K562 (cell line): ENCODE data around the gene STK24. TPM values are rescaled to one million over a fixed set of nuclear protein-coding genes. Genes with fewer than 3 reads are reported as not detected.

Experiments
- ATAC-seq: fragments of 200-7000 bp; cut with Tn5 transposase; 3 replicates; pipeline ENCODE4 v1.9.1; 2020; ENCODE audit warnings: moderate library complexity
- BruUV-seq: library from RNA; stranded (reverse); fragments of 400-500 nt; replicated peaks from 2 replicates; lab custom pipeline; 2021; lab: Mats Ljungman, UMichigan
- CTCF ChIA-PET: fragments of 300-600 bp; formaldehyde crosslinking; extraction: SDS; loops from one replicate; lab custom pipeline; 2021; ENCODE audit warnings: low intra/inter-chr PET ratio; lab: Yijun Ruan, JAX
- POLR2A ChIA-PET: fragments of 300-600, 350-650 bp; sonication (Branson Sonifier 250); formaldehyde crosslinking; extraction: SDS; loops from one replicate; lab custom pipeline; 2021; ENCODE audit warnings: antibody characterized with exemption, inconsistent platforms; lab: Yijun Ruan, JAX
- DNase-seq, 4 experiments: peaks; one replicate each; pipeline versions ENCODE4 v3.0.0 to v3.0.0-alpha.2; 2011 to 2018; ENCODE audit warnings: low spot score in 3 of 4, mixed read lengths in 3 of 4; ENCODE audit errors: extremely low read depth in 1 of 4
- FAIRE-seq: peaks from 2 replicates; lab custom pipeline; 2011; peaks lifted over from hg19 to GRCh38; lab: Jason Lieb, UNC
- H2AFZ ChIP-seq: 2 replicates; pipeline ENCODE4 v1.6.0; 2011; ENCODE audit warnings: low read depth, low read length, control low read depth, inconsistent platforms
- H3K27ac ChIP-seq: fragments of 200-600 bp; 3 replicates; pipeline ENCODE4 v1.8.0; 2011; ENCODE audit warnings: low read depth, mild to moderate bottlenecking, control low read depth, inconsistent platforms, low read length, moderate library complexity, mixed read lengths; ENCODE audit errors: extremely low read depth
- H3K27me3 ChIP-seq, 2 experiments: fragments of 300-600 bp in 1 of 2; 2 replicates in 1 of 2; 3 replicates in 1 of 2; pipeline versions ENCODE4 v1.6.0 to v1.8.0; 2011; ENCODE audit warnings: inconsistent platforms in 2 of 2, low read length in 2 of 2, mild to moderate bottlenecking in 1 of 2, mixed read lengths in 1 of 2, moderate library complexity in 1 of 2; ENCODE audit not compliant: control insufficient read depth in 2 of 2, insufficient read depth in 2 of 2
- H3K36me3 ChIP-seq: fragments of 300-600 bp; 3 replicates; pipeline ENCODE4 v1.8.0; 2011; ENCODE audit warnings: mild to moderate bottlenecking, low read length, inconsistent platforms; ENCODE audit not compliant: control insufficient read depth, insufficient read depth
- H3K4me1 ChIP-seq, 2 experiments: fragments of 200-600 bp in 1 of 2; replicated peaks in 1 of 2; 2 replicates in 1 of 2; 3 replicates in 1 of 2; pipeline versions ENCODE4 v1.5.1 to v1.8.0; 2011; ENCODE audit warnings: inconsistent platforms in 2 of 2, low read length in 2 of 2, mild to moderate bottlenecking in 1 of 2, mixed read lengths in 1 of 2, moderate library complexity in 1 of 2; ENCODE audit not compliant: control insufficient read depth in 2 of 2, insufficient read depth in 2 of 2
- H3K4me2 ChIP-seq: 2 replicates; pipeline ENCODE4 v1.6.1; 2011; ENCODE audit warnings: low read length, control low read depth, inconsistent platforms, mixed read lengths; ENCODE audit not compliant: insufficient read depth
- H3K4me3 ChIP-seq: fragments of 200-600 bp; sonication (generic), shearing (Covaris generic); 2 replicates; pipeline ENCODE4 v1.5.1; 2016; ENCODE audit warnings: control low read depth, inconsistent platforms
- H3K79me2 ChIP-seq: fragments of 200-600 bp; 3 replicates; pipeline ENCODE4 v1.8.0; 2011; ENCODE audit warnings: low read length, inconsistent platforms; ENCODE audit not compliant: control insufficient read depth, insufficient read depth
- H3K9ac ChIP-seq, 2 experiments: 2 replicates each; pipeline versions ENCODE4 v1.6.0 to v1.6.1; 2011; ENCODE audit warnings: low read depth in 2 of 2, low read length in 2 of 2, control low read depth in 1 of 2, inconsistent platforms in 1 of 2, mild to moderate bottlenecking in 1 of 2, mixed read lengths in 1 of 2; ENCODE audit not compliant: insufficient read depth in 1 of 2
- H3K9me1 ChIP-seq: one replicate; pipeline ENCODE4 v1.6.0; 2011; ENCODE audit warnings: inconsistent platforms, mild to moderate bottlenecking, low read length, moderate library complexity; ENCODE audit not compliant: control insufficient read depth, insufficient read depth
- H3K9me3 ChIP-seq: replicated peaks from 2 replicates; pipeline ENCODE4 v1.5.1; 2011; ENCODE audit warnings: low read depth, low read length, inconsistent platforms; ENCODE audit not compliant: control insufficient read depth, insufficient read depth
- H4K20me1 ChIP-seq: replicated peaks from 2 replicates; pipeline ENCODE4 v1.6.1; 2011; ENCODE audit warnings: low read length, inconsistent platforms, mixed read lengths; ENCODE audit not compliant: control insufficient read depth, insufficient read depth
- ADNP ChIP-seq: fragments of 200-800 bp; sonication (Bioruptor generic); IDR thresholded peaks from 2 replicates; pipeline ENCODE4 v1.6.1; 2016; ENCODE audit warnings: missing genetic modification characterization, missing compliant biosample characterization
- ATF1 ChIP-seq, 2 experiments: fragments of 450-650 bp in 1 of 2; IDR thresholded peaks; 2 replicates each; pipeline ENCODE4 v1.6.1; 2016; ENCODE audit warnings: missing compliant biosample characterization in 1 of 2, missing genetic modification characterization in 1 of 2
- CBFA2T3 ChIP-seq: fragments of 450-650 bp; IDR thresholded peaks from 2 replicates; pipeline ENCODE4 v1.6.1; 2017
- CEBPG ChIP-seq, 3 experiments: fragments of 200-800 bp in 1 of 3; sonication (Bioruptor generic) in 1 of 3; sonication (generic) in 1 of 3; formaldehyde crosslinking in 1 of 3; IDR thresholded peaks in 2 of 3; conservative IDR thresholded peaks in 1 of 3; 2 replicates each; pipeline versions ENCODE4 v1.6.1 to v1.8.0; 2016 to 2022; ENCODE audit warnings: missing compliant biosample characterization in 2 of 3, missing genetic modification characterization in 2 of 3, mild to moderate bottlenecking in 1 of 3, missing genetic modification reagents in 1 of 3
- CREB1 ChIP-seq, 2 experiments: sonication (generic) in 1 of 2; formaldehyde crosslinking in 1 of 2; IDR thresholded peaks; 2 replicates each; pipeline versions ENCODE4 v1.6.1 to v1.8.0; 2012 to 2022; ENCODE audit warnings: inconsistent platforms in 1 of 2, mild to moderate bottlenecking in 1 of 2, missing genetic modification reagents in 1 of 2, moderate library complexity in 1 of 2
- CSDE1 ChIP-seq, 2 experiments: fragments of 450-650 bp; IDR thresholded peaks; 2 replicates each; pipeline ENCODE4 v1.6.1; 2016; ENCODE audit warnings: mild to moderate bottlenecking in 1 of 2
- EP300 ChIP-seq: IDR thresholded peaks from 2 replicates; pipeline ENCODE4 v1.6.1; 2012; ENCODE audit warnings: low read length, improper control_type of control experiment
- ETV6 ChIP-seq, 3 experiments: fragments of 150-350 bp in 1 of 3; sonication (generic) in 1 of 3; formaldehyde crosslinking in 1 of 3; IDR thresholded peaks; 2 replicates each; pipeline versions ENCODE4 v1.6.1 to v1.8.0; 2014 to 2022; ENCODE audit warnings: borderline replicate concordance in 2 of 3, low read depth in 2 of 3, antibody characterized with exemption in 1 of 3, low read length in 1 of 3, mild to moderate bottlenecking in 1 of 3, missing genetic modification reagents in 1 of 3
- KHSRP ChIP-seq: fragments of 450-650 bp; IDR thresholded peaks from 2 replicates; pipeline ENCODE4 v1.6.1; 2017
- MAFK ChIP-seq: IDR thresholded peaks from 2 replicates; pipeline ENCODE4 v1.6.1; 2011; ENCODE audit warnings: low read length, improper control_type of control experiment
- RBM22 ChIP-seq: fragments of 200-400 bp; formaldehyde crosslinking; IDR thresholded peaks from 2 replicates; pipeline ENCODE4 v1.6.1; 2018; ENCODE audit warnings: low read length, low read depth; ENCODE audit not compliant: poor library complexity, severe bottlenecking
- SRSF9 ChIP-seq: fragments of 200-400 bp; formaldehyde crosslinking; IDR thresholded peaks from 2 replicates; pipeline ENCODE4 v1.6.1; 2017; ENCODE audit warnings: low read depth, low read length, borderline replicate concordance
- TEAD4 ChIP-seq, 2 experiments: sonication (generic) in 1 of 2; formaldehyde crosslinking in 1 of 2; IDR thresholded peaks; 2 replicates each; pipeline versions ENCODE4 v1.6.1 to v1.8.0; 2012 to 2022; ENCODE audit warnings: borderline replicate concordance in 1 of 2, inconsistent platforms in 1 of 2, low read length in 1 of 2, mild to moderate bottlenecking in 1 of 2, missing genetic modification reagents in 1 of 2
- ZNF436 ChIP-seq: fragments of 250-450, 450-650 bp; sonication (Bioruptor Pico); formaldehyde crosslinking; IDR thresholded peaks from 2 replicates; pipeline ENCODE4 v1.7.0; 2020; ENCODE audit warnings: mild to moderate bottlenecking
- ZNF507 ChIP-seq: conservative IDR thresholded peaks from 2 replicates; pipeline ENCODE4 v1.6.1; 2017; ENCODE audit warnings: missing genetic modification characterization, missing compliant biosample characterization
- ZNF717 ChIP-seq: fragments of 250-450 bp; sonication (Bioruptor Pico); IDR thresholded peaks from 2 replicates; pipeline ENCODE4 v1.5.0; 2021
- ZNF79 ChIP-seq: fragments of 250-450 bp; sonication (Bioruptor Pico); IDR thresholded peaks from 2 replicates; pipeline ENCODE4 v1.4.0; 2020; ENCODE audit warnings: low read depth, mild to moderate bottlenecking, moderate library complexity
- WGBS: fragments of 100-300 bp; shearing (Covaris generic); methylation state at CpG from one replicate; pipeline ENCODE4 v1.1.6; 2016; ENCODE audit warnings: low coverage, mixed read lengths; ENCODE audit not compliant: insufficient coverage; ENCODE audit errors: missing lambda C conversion rate; 5-methylcytosine and 5-hydroxymethylcytosine counted together
- in situ Hi-C: fragments of 300-500 bp; cut with MboI; formaldehyde crosslinking; loops from 4 replicates; pipeline ENCODE4 v1.15.0; 2018; ENCODE audit warnings: inconsistent platforms, mixed read lengths
- intact Hi-C: fragments of 100-400 bp; cut with micrococcal nuclease; formaldehyde crosslinking; loops from 2 replicates; pipeline ENCODE4 v1.14.2; 2022
- polyA plus RNA-seq, 8 experiments: library from polyadenylated mRNA; depleted of rRNA in 4 of 8; stranded (reverse) in 5 of 8; unstranded in 3 of 8; fragments of >200 nt; fragmentation: Nextera tagmentation in 2 of 8; fragmentation: Illumina TruSeq in 1 of 8; extraction: Ambion mirVana in 2 of 8; extraction: Trizol in 1 of 8; gene quantifications; 2 replicates each; pipeline versions ENCODE4 v1.2.1 to v1.2.3, GENCODE V29; 2011 to 2014; ENCODE audit warnings: inconsistent platforms in 1 of 8, missing spikeins in 1 of 8
- total RNA-seq, 7 experiments: library from RNA; depleted of rRNA in 6 of 7; stranded (reverse); fragments of >200 nt in 6 of 7; fragmentation: Illumina TruSeq in 2 of 7; extraction: Trizol in 2 of 7; gene quantifications; 2 replicates each; pipeline versions ENCODE4 v1.2.1 to v1.2.3, GENCODE V29; 2011 to 2021; ENCODE audit warnings: low replicate concordance in 1 of 7
- TF ChIP-seq, protein P1 (sequence below): fragments of 450-650 bp; conservative IDR thresholded peaks from 2 replicates; pipeline ENCODE4 v1.6.1; 2016; ENCODE audit warnings: missing genetic modification characterization, low read depth, mild to moderate bottlenecking, missing compliant biosample characterization, moderate library complexity

STK24 gene
- total and polyA plus RNA-seq, 9 of the 15 experiments (the other 6 are each of a cell fraction or from before 2014, with no cell fraction given), result 3.8 to 78.4 (median 28.2) TPM

DNA sequence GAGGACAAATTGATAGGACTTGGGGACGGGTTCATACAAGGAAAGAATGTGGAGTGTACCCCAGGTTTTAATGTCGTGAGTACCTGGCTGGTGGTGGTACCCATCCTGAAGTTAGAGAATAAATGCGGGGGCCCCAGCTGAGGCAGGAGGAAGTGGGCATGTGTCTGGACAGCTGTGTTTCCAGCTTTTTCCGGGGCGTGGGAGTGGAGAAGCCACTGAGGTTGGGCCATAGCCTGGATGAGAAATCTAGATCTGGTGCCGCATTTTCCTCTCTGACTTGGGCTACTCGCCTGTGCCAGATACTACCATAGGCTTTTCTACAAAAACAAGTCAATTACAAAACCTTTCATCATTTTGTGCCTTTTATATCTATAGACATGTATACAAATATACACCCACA is 147.4 kb downstream of the STK24 start:
- POLR2A ChIA-PET, result no interaction called here
- WGBS, result 0% methylated on average over 7 of the region's 7 CpGs
- ATAC-seq, result no peak

DNA sequence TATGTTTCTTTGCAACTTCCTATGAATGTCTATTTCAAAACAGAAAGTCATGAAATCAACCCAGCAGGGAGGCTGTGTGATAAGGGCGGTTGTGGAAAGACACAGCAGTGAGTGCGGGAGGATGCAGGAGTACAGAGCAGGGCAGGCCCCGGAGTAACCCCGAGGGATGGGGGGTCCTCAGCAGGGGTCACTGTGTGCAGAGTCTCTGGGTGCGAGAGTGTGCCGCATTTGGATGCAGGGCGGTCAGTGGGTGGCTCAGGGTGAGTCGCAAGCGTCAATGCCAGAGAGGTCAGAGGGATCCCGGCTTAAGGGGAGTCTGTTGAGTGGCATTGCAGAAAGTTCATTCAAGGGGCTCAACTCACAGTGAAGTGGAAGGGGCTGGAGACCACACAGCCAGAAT is 147.8 kb downstream of the STK24 start:
- no peaks in the 10 kb centered on the region for H4K20me1 ChIP-seq
- no TSS peak for BruUV-seq
- ChIA-PET POLR2A (no interaction called here), CTCF (no interaction called here)
- DNase-seq (no peak), ATAC-seq (no peak), FAIRE-seq (no peak)
- 0% methylated on average over 5 of the region's 10 CpGs for WGBS
- H3K9me1 ChIP-seq, result no peaks in the 10 kb centered on the region
- in situ Hi-C loops (no loop called here), intact Hi-C loops (no loop called here)
- no peak overlapping the region for H2AFZ ChIP-seq
- no peaks in the 10 kb centered on the region for H3K36me3 ChIP-seq
- H3K4me2 ChIP-seq, result no peak overlapping the region
- peaks cover 0 to 4% of the 10 kb centered on the region in 2 experiments; a peak in 2 of 5 replicates for H3K4me1 ChIP-seq
- no peak overlapping the region for H3K27ac ChIP-seq
- no peak overlapping the region for H3K9ac ChIP-seq
- peaks cover 17 to 62% of the 10 kb centered on the region in 2 experiments for H3K27me3 ChIP-seq
- no peaks in the 10 kb centered on the region for H3K79me2 ChIP-seq
- H3K9me3 ChIP-seq, result no peaks in the 10 kb centered on the region
- TF ChIP-seq KHSRP (no peak), ZNF79 (CRISPR knock-in tag) (no peak), CREB1 (IDR thresholded peaks at IDR 0.05) (no peak), CREB1 (CRISPR knock-in tag; IDR thresholded peaks at IDR 0.05) (no peak), EP300 (no peak), ZNF507 (tag) (no peak), RBM22 (no peak), TEAD4 (IDR thresholded peaks at IDR 0.05; ENCODE audit: low read length) (no peak), TEAD4 (CRISPR knock-in tag; IDR thresholded peaks at IDR 0.05; ENCODE audit: borderline replicate concordance) (no peak), ZNF436 (CRISPR knock-in tag) (no peak), CSDE1 (IDR thresholded peaks at IDR 0.05) (no peak), SRSF9 (no peak), ZNF717 (CRISPR knock-in tag) (no peak), MAFK (no peak), ATF1 (CRISPR knock-in tag; IDR thresholded peaks at IDR 0.05) (no peak), ATF1 (tag; IDR thresholded peaks at IDR 0.05) (no peak), ADNP (tag) (no peak), CBFA2T3 (no peak)
- TF ChIP-seq, protein P1, sequence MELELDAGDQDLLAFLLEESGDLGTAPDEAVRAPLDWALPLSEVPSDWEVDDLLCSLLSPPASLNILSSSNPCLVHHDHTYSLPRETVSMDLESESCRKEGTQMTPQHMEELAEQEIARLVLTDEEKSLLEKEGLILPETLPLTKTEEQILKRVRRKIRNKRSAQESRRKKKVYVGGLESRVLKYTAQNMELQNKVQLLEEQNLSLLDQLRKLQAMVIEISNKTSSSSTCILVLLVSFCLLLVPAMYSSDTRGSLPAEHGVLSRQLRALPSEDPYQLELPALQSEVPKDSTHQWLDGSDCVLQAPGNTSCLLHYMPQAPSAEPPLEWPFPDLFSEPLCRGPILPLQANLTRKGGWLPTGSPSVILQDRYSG (tag), result no peak
- no peak overlapping the region for H3K4me3 ChIP-seq

More for the DNA sequence above, 147.4 kb downstream of the STK24 start:
- H2AFZ ChIP-seq, result no peak overlapping the region
- CTCF ChIA-PET, result no interaction called here
- H3K36me3 ChIP-seq, result no peaks in the 10 kb centered on the region
- H3K4me3 ChIP-seq, result no peak overlapping the region
- H4K20me1 ChIP-seq, result no peaks in the 10 kb centered on the region
- BruUV-seq, result no TSS peak
- FAIRE-seq (no peak), DNase-seq (no peak)
- H3K79me2 ChIP-seq, result no peaks in the 10 kb centered on the region
- no peak overlapping the region for H3K27ac ChIP-seq
- H3K27me3 ChIP-seq, result peaks cover 17 to 60% of the 10 kb centered on the region in 2 experiments
- H3K4me1 ChIP-seq, result peaks cover 0 to 4% of the 10 kb centered on the region in 2 experiments; a peak in 2 of 5 replicates
- TF ChIP-seq ETV6 (IDR thresholded peaks at IDR 0.05; ENCODE audit: borderline replicate concordance in 1 of 2, low read depth in 2 of 2, low read length in 1 of 2) (no peak), ETV6 (CRISPR knock-in tag; IDR thresholded peaks at IDR 0.05; ENCODE audit: borderline replicate concordance) (no peak), CEBPG (CRISPR knock-in tag; IDR thresholded peaks at IDR 0.05) (no peak), CEBPG (tag; conservative IDR thresholded peaks at IDR 0.05 in 1 of 2, IDR thresholded peaks at IDR 0.05 in 1 of 2) (0 out of 4 replicates have a peak, but pooled peaks of 1 of the 2 experiments have one; percentile 13)
- H3K4me2 ChIP-seq, result no peak overlapping the region
- intact Hi-C loops, result no loop called here
- in situ Hi-C loops, result no loop called here
- H3K9ac ChIP-seq, result no peak overlapping the region
- no peaks in the 10 kb centered on the region for H3K9me3 ChIP-seq
- H3K9me1 ChIP-seq, result no peaks in the 10 kb centered on the region
